ENCODE results near the gene KRTAP10-2.
"Not testable (repeated sequence)": the region's sequence is repeated elsewhere in the genome, so short reads cannot be mapped to it uniquely, and the experiment has no call there.

KRTAP10-2 gene, protein sequence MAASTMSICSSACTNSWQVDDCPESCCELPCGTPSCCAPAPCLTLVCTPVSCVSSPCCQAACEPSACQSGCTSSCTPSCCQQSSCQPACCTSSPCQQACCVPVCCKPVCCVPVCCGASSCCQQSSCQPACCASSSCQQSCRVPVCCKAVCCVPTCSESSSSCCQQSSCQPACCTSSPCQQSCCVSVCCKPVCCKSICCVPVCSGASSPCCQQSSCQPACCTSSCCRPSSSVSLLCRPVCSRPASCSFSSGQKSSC

DNA sequence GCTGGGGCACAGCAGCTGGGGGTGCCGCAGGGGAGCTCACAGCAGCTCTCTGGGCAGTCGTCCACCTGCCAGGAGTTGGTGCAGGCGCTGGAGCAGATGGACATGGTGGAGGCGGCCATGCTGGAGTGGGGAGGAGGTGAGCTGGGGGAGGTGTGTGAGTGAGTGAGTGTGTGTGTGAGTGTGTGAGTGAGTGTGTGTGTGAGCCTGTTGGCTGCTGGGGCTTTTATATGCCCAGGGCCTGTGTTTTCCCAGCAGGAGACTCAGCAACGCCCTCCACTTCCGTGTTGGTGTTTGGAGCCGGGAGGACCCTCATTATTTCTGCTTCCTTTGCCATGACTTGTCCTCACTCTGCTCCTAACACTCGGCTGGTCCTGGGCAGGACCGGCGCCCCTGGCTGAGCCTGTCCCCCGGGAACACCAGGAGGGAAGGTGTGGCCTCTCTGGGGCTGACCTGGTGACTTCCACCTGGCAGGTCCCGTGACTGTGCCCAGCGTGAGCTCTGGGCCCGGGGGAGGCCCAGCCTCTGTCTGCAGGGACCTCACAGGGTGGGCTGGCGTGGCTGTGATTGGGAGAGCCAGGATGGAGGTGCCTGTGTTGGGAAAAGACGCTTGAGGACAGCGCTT, at the start of gene KRTAP10-2:
KRTAP10-2 (minus strand) TSS at position 166 of the 622 bp plus-strand sequence; CDS start at position 119, 47 bp downstream.
- no peak for DNase-seq

DNA sequence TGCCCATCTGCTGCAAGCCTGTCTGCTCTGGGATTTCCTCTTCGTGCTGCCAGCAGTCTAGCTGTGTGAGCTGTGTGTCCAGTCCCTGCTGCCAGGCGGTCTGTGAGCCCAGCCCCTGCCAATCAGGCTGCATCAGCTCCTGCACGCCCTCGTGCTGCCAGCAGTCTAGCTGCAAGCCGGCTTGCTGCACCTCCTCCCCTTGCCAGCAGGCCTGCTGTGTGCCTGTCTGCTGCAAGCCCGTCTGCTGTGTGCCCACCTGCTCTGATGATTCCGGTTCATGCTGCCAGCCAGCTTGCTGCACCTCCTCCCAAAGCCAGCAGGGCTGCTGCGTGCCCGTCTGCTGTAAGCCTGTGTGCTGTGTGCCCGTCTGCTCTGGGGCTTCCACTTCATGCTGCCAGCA, 49.8 kb upstream of the KRTAP10-2 start:
- DNase-seq = not testable (repeated sequence)

DNA sequence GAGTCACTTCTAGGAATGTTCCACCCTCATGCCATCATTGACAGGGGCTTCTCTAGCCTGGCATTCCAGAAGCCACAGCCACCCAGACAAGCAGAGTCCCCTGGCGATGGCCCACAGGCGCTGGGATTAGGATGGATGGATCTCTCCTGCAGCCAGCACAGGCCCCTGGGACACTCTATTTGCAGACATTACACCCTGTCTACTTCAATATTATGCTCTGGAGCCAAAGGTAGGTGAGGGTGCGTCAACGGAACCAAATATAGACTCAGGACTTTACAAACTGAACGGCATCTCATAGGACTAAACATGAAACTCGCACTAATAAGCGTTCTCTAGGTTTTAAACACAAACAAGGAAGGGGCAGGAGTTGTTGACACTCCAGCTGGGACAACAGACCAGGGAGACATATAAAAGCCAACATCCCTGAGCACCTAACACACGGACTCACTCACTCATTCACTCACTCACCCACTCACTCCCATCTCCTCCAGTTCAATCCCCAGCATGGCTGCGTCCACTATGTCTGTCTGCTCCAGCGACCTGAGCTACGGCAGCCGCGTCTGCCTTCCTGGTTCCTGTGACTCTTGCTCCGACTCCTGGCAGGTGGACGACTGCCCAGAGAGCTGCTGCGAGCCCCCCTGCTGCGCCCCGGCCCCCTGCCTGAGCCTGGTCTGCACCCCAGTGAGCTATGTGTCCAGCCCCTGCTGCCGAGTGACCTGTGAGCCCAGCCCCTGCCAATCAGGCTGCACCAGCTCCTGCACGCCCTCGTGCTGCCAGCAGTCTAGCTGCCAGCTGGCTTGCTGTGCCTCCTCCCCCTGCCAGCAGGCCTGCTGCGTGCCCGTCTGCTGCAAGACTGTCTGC, 49.0 kb upstream of the KRTAP10-2 start, which contains the start of gene KRTAP10-7:
KRTAP10-7 (plus strand) TSS at position 480 of the 861 bp plus-strand sequence; CDS start at position 505, 25 bp downstream.
- not testable (repeated sequence) for DNase-seq

DNA sequence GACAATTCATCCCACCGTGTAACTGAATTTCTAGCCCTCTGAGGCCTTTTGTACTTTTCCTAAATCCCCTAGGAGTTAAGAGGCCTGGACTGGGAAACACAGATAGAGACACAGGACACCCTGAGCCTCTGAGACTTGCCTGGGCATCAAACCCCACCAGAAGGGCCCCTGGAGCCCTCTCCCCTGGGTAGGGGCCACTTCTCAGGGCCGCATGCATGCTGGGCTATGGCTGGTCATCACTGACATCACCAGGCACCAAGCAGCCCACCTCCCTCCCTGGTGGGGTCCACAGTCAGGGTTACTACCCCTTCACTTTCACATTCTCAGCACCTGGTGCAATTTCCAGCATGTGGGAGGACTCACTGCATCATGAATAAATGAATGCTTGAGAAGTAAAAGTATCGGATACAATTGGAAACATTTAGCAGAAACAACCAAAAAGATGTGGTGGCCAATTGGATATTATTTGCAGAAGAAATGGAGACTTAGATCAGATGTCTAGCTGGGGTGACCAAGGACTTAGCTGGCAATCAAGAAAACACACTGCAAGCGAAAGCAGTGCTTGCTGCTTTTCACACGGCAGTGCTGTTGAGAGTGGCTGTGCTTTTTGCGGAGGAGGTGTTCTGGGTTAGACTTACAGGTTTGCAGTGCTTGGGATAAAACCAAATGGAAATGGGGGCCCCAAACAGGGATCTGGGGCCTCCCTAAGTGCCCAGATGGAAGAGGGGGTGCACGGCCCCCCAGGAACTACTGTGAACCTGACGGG, 48.1 kb upstream of the KRTAP10-2 start:
- DNase-seq = no peak

DNA sequence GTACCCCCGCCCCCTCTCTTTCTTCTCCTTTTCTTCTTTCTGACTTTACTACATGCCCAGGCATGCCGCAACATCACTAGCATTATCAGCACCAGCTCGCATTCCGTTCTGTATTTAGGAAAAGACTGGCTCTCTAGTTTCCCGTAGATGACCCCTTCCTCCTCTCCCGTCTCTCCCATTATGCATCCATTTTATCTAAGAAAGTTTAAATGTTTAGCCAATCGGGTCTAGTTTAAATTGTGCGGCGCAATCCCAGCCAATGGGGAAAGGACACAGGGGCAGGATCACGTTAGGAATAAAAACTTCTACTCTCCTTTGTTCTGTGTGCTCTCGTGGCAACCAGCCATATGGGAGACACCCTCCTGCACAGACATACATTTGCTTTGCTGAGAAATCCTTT, 46.8 kb upstream of the KRTAP10-2 start:
- no peak for DNase-seq

DNA sequence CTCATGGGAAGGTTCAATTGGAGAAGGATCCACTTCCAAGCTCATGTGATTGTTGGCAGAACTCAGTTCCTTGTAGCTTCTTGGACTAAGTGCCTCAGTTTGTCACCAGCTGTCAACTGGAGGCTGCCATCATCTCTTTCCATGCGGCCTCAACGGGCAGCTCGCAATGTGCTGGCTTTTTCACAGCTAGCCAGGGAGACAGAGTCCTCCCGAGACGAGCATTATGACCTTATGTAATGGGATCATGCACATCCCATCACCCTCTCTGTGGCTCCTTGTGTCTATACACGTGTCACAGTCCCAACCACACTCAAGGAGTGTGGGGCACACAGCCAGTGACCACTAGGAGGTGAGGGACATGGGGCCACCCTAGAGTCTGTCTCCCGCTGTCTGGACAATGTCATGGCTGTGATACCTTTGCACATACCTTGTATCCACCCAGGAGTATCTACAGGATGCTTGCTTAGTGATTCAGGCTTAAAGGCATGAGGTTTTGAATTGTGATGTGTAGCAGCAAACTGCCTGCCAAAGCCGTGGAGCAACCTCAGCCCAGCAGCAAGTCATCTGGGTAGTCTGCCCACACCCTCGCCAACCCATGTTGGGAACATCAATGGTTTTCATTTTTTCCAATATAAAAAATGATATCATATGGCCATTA, 44.9 kb upstream of the KRTAP10-2 start:
- DNase-seq = no peak

DNA sequence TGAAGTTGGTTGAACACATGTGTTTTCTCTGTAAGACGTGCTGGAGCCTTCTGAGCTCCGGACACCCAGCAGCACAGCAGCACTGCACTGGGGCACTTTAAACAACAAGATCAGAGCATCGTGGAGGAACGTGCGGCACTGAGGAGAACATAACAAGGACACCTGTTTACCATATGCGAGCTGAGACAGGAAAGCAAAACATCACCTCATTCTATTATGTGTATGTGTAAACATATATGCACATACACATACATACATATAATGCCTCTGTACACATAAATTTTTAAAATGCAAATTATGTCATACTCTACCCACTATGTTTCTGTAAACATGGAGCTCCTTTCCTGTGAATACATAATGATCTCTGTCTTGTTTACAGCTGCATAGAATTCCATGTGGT, 44.2 kb upstream of the KRTAP10-2 start:
- DNase-seq = no peak

DNA sequence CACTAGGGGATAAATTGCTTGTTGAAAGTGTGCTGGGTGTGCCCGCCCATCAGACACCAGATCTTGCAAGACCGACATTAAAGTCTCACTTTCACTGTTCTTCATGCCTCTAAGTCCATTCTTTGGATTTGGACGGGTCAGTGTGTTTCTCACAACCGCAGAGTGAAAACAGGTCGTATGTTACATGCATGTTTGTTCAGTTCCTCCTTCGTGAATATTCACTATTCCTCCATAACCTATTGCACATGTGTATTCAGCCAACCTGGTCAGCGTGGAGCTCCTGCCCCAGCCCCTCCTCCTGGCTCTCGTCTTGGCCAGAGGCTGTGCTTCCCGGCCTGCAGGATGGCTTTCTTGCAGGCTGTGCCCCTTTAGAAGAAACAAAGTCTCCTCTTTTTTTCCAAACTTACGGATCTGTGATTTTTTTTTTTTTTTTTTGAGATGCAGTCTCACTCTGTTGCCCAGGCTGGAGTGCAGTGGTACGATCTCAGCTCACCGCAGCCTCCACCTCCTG, 43.2 kb upstream of the KRTAP10-2 start:
- no peak for DNase-seq

DNA sequence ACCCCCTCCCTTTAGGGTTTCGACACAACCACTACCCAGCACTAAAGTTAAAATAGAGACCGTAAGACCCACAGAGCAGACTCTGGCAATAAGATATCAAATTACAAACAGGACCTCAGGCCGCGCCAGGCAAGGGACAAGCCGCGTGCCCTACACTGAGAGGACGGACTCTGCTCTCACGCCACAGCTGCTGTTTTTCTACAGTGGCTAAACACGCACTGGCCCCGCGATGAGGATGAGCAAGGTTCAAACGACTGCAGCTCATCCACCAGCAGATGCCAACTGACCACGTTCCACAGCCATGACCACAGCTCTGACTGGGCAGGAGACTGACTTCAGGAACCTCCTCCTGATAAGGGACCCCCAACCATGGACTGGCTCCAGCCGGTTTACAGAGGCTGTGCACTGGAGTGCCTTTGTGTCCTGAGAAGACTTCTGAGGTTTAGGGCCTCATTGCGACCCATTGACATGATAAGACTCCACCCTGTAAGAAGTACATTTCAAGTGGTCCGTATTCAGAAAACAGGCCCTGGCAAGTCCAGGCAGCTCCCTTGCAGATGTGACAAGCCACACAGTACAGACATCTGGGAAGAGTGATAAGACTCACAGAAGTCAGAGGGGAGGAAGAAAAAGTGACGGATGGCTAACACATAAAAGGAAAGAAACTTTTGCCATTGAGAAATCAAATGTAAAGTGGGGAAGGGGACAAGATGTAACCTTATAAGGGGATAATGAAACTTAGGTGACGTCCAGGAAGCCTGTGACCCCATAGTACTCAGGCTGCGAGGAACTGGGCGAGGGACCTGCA, 42.5 kb upstream of the KRTAP10-2 start:
- DNase-seq = no peak

DNA sequence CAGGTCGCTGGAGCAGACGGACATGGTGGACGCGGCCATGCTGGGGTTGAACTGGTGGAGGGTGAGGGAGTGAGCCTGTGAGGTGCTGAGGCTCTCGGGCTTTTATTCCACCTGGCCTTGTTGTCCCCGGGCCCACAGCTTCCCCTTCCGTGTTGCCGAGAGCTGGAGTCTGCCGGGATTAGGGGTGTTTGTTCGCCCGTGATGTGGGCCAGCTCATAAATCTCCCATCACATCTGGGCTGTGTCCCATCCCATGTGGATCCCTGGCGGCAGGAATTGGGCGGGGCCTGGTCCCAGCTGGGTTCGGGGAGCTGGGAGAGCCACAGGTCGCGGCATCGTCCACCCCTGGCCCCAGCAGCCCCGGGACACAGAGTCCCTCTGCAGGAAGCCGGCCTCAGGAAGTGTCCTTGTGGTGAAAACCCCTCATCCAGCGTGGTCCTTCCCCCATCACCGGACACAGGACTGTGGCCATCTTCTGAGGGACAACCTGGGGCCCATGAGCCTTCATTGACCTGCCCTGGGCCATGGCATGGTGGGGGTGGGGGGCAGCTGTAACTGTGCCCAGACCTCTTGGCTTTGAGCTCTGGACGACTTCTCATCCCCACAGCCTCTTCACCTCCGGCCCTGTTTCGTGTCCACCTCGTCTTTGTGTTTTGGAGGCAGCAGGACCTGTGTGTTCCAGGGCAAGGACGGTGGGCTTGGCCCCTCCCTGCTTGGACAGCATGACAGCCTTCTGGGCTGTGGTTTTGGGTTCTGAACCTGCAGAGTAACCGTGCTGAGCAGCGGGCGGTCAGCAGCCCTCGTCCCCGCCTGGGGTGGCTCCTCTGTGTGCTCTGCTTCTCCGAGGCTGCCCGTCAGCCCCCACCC, 41.4 kb upstream of the KRTAP10-2 start, which contains the start of gene KRTAP10-6:
KRTAP10-6 (minus strand) TSS at position 60 of the 866 bp plus-strand sequence; CDS start at position 39, 21 bp downstream.
- no peak for DNase-seq

DNA sequence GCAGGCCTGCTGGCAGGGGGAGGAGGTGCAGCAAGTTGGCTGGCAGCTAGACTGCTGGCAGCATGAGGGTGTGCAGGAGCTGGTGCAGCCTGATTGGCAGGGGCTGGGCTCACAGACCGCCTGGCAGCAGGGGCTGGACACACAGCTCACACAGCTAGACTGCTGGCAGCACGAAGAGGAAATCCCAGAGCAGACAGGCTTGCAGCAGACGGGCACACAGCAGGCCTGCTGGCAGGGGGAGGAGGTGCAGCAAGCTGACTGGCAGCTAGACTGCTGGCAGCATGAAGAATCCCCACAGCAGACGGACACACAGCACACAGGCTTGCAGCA, 40.5 kb upstream of the KRTAP10-2 start:
- DNase-seq = not testable (repeated sequence)

DNA sequence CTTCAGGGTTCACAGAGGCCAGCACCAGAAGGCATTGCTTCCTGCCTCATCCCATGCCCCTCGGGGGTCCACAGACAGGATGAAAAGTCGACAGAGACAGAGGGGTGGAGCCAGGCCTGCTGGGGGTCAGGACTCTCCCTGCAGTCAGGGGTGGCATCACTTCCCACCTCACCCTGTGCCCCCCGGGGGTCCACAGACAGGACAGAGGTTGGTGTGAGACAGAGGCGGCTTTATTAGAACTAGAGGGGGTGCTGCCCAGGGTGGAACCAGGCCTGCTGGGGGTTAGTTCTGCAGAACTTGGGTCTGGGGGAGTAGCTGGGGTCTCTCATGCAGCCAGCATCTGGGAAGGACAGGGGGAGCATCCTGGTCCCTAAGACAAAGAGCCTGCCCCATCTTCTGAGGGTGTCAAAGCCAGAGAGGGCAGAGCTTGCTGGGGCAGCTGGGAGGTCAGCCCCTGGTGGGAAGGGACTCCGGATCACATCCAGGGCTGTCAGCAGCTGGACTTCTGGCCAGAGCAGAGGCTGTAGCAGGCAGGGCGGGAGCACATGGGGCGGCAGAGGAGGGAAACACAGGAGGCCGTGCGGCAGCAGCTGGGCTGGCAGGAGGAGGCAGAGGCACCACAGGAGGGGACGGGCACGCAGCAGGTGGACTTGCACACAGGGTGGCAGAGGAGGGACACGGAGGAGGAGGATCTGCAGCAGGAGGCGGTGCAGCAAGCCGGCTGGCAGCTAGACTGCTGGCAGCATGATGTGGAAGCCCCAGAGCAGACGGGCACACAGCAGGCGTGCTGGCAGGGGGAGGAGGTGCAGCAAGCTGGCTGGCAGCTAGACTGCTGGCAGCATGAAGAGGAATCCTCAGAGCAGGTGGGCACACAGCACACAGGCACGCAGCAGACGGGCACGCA, 39.8 kb upstream of the KRTAP10-2 start:
- DNase-seq = not testable (repeated sequence)

DNA sequence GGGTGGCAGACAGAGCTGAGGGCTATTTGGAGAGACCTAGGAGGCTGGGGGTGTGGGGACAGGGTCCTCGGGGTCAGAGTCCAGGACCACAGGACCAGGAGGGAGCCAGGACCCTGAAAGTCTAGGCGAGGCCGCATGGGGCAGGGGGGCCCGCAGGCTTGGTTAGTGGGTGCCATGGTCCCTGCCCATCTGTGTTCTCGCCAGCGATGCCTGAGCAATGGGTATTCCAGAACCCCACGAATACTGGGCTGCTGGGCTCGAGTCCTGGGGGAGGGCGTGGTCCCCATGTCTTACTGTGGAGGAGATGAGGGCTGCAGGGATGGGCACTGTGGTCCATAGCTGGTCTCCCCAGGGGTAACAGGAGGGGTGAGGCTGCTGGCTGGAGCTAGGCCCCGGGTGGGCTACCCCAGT, 39.0 kb upstream of the KRTAP10-2 start:
- DNase-seq = no peak

DNA sequence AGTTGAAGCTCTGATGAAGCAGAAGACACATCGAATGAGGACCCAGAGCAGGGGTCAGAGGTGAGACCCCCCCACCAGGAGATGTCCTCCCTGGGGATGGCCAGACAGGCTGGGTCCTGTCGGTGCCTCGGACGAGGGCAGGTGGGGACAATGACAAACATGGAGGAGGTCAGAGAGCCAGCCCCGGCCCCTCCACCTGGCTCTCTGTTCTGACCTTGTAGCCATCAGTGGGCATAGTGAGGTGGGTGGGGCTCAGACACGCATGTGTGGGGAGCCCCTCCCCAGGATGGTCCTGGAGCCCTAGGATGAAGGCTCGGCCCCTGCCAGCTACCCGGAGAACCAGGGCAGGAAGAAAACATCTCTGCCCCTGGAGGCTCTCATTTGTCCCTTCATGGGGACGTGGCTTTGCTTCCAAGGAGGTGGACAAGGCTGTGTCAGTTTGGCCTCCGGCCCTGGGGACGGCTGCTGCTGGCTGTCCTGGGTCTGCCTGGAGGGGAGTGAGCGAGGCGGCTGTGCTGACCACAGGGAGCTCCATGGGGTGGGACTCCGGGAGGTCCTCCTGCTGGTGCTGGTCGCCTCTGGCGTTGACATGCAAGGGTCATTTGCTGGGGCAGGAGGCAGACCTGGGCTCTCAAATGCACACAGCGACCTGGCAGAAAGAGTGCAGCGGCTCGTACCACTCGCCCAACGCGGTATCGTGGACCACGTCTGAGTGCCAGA, 38.4 kb upstream of the KRTAP10-2 start:
- no peak for DNase-seq

DNA sequence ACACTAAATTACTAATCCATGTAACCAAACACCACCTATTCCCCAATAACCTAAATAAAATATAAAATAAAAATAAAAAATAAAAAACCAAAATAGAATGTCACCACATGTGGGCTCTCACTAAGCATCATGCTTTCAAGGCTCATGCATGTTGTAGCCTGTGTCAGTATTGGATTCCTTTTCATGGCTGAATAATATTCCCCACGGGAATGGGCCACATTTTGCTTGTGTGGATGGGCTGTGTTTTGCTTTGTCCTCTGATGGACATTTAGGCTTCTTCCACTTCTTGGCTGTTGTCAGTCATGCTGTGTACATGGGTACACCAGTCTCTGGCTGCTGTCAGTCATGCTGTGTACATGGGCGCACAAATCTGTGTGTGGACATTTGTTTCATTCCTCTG, 37.8 kb upstream of the KRTAP10-2 start:
- no peak for DNase-seq

DNA sequence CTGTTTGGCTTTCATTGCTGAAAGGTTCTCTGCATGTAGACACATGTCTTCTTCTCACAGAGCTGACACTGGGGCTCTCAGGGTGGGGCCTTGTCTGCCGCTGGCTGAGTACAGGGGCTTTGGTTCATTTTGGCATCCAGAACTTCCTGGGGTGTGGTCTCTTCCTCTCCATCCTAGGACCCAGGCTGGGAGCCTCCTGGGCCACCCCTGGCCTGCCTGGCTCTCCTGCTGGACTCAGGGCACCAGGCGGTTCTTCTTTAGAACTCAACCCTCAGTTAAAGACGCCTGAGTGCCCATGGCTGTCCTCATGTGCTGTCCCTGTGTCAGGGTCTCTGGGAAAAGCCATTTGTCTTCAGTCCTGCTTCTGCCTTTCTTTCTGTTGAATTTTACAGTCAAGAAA, 34.6 kb upstream of the KRTAP10-2 start:
- no peak for DNase-seq

DNA sequence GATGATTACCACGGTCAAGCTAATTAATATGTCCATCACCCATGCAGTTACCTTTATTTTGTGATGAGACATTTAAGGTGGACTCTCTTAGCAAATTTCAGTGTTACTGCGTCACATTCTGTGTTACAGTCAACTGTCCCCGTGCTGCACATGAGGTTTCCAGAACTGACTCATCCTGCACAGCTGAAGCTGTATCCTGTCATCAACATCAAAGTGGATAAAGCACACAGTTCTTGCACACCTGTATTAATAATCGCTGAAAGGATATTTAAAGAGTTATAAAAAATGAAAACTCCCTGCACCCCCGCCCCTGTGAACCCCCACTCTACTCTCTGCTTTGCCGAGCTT, 32.5 kb upstream of the KRTAP10-2 start:
- DNase-seq = no peak

DNA sequence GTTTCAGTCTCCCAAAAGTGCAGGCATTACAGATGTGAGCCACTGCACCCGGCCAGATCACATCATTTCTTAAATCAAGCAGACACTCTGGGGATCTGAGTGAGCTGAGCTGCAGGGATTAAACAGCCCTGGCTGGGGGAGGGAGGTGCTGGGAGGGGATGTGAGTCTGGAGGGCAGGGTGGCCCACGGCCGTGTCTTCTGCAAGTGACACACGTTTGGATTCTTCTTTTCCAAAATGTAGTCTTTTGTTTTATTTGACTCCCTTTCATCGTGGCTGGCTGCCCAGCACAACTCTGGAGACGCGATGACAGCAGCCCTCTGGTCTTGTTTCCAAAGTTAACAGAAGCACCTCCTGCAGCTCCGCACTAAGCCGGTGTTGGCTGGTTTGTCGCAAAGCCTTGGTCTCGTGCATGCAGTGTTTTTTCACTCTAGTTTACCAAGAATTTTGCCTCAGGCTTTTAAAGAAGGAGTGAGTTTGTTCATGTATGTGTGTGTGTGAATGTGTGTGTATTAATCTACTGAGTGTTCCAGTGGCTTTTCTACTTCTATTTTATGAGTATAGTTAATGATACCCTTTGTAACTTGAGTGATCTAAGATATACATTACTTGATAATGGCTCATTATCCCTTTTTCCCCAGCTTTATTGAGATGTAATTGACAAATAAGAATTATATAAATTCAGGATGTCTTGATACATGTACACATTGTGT, 31.9 kb upstream of the KRTAP10-2 start:
- no peak for DNase-seq
